Posterior cingulate gyrus (tissue), 11 donors: ENCODE results near the gene TTYH3.
A peak's percentile ranks its signal among the peaks of the same experiment; 100 is the strongest.
"Not testable (repeated sequence)": the region's sequence is repeated elsewhere in the genome, so short reads cannot be mapped to it uniquely, and the experiment has no call there.

Experiments
- DNase-seq, 10 donors: peaks; one replicate each; pipeline versions ENCODE4 v3.0.0 to v3.0.0-alpha.2; 2020 to 2021; ENCODE audit warnings: mixed read lengths in 3 of 10
- intact Hi-C: fragments of 100-400 bp; cut with DNase I; formaldehyde crosslinking; loops from one replicate; pipeline ENCODE4 v1.15.1; 2023

TTYH3 gene

DNA sequence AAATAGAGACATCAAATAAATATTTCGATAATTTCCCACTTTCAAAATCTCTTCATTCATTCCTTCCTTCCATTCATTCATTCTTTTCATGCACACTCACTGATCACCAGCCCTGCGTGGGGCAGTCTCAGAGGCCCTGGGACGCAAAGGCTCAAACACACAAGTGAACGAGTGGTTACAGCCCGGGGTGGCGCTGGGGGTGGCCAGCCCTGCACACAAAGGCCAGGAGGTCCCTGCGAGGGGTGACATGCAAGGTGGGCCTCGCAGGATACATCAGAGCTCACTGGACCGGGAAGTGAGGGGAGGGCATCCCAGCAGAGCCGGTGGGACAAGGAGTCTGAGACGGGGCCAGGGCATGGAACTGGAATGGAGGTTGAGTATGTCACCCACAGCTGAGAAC, 29.9 kb upstream of the TTYH3 start:
- intact Hi-C loops, result no loop called here
- DNase-seq, result no peak

DNA sequence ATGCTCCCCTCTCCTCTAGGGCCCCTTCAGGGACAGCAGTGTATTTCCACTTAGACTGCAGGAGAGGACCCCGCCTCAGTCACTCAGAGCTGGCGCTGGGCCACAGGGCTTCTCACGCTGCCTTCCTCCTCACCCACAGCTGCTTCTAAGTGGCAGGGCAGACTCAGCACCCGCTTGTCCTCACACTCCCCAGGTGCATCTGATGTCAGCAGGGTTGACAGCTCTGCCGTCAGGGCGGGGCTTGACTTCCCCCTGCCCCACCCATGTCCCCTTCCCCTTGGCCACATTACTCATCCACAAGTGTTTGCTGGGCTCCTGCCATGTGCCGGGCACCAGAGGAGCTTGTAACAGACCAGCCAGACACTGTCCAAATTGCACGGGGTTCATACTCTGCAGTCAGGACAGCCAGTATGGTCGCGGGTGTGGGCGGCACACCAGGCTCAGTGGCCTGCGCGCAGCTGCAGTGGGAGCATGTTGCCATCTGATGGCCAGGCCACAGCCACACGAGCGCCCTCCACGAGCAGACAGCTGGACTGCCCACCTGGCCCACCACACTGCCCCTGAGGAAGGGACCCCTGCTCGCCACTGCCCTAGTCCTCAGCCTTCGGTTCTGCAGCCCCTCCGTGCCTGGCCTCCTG, 29.3 kb upstream of the TTYH3 start:
- DNase-seq, result no peak

DNA sequence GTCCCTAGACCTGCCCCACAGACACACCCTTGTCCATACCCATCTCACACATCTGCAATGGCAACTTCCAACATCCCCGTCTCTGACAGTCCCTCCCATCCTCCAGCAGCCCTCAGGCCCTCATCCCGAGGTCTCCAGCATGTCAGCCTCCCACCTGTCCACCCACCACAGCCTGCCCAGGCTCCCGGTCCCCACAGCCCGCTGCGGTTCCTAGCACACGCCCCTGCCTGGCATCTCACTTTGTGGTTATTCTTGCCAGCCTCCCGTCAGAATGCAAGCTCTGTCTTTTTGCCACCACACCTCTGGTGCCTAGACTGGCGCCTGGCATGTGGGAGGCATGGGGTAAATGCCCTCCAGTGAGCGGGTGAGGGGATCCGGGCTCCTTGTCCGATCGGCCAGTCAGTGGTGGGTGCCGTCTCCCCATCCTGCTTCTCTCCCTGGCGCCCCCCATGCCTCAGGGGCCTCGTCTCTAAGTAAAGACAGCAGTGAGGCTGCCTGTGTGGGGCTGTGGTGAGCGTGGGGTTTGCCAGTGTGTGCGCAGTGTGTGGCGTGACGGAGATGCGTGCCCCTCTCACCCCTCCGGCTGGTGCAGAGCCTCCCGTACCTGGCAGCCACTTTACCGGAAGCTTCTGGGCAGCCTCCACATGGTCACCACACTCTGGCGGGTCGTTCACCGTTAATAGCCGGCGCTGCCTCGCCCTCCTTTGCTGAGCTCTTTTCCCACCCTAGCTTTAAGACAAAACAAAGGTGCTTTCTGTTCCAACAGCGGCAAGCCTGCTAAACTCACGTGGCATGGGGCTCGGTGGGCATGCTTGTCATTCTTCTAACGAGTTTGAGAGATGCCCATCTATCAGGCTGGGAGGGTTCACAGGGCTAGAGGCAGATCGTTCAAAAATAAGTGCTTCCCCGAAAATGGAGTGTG, 28.5 kb upstream of the TTYH3 start:
- DNase-seq, result peak in 1 of 10 donors; percentile 83
- intact Hi-C loops, result no loop called here

More for the DNA sequence above, 29.3 kb upstream of the TTYH3 start:
- intact Hi-C loops, result no loop called here

DNA sequence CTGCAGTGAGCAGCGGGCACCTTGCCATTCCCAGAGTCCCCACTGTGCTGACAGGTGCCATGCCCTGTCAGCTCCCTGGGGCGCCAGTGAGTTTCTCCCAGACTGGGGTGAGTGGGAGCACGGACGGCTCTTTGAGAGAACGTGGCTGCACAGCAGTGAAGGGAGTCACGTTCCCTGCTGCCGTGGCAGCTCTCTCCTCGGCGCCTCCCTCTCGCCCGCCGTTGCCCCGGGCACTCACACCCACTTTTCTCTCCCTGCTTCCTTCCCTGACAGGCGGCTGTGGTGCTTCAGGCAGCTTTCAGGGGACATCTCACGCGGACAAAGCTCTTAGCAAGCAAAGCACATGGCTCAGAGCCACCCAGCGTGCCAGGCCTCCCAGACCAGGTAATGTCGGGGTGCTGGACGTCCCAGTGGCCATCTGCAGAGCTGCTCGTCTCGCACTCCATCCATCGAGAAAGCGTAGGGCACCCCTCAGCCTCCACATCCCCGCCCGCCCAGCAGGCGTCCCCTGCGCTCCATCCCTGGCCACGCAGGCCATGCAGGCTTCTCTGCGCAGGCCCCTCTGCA, 27.1 kb upstream of the TTYH3 start:
- intact Hi-C loops, result no loop called here
- DNase-seq, result peak in 1 of 10 donors; percentile 74

DNA sequence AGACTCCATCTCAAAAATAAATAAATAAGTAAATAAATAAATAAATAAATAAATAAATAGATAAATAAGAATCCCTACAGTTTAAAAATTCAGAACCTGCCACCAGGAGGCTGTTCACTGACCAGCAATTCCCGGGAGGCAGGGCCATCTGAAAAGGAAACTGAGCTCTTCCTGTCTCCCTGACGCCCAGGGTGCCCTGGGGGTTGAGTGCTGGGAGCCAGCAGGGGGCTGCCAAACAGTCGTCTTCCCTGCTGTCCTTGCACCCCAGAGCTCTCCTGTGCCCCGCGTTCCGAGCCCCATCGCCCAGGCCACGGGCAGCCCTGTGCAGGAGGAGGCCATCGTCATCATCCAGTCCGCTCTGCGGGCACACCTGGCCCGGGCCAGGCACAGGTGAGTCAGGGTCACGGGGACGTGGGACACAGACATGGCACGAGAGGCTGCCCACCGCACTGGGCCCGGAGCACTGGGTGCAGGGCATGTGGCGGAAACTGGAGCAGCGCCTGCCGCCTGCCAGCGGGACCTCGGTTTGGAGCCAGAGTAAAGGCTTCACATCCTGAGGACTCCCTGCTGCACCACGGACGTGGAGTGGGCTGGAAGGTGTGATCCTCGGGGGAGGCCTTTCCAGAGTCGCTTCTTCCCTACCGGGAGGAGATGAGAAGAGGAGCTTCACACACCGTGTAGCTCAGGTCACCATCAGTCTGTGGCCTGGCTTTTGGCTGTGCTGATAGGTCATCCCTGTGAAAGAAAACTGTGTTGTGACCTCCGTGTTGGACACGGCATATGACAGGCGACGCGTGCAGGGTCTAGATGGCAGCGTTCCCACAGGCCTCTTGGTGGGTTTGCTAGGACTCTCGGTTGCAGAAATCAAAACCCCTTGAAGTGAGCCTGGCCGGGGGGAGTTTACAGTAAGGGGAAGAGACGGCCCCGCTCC, 25.9 kb upstream of the TTYH3 start:
- intact Hi-C loops, result no loop called here
- DNase-seq, result peak in 1 of 10 donors; percentile 84

DNA sequence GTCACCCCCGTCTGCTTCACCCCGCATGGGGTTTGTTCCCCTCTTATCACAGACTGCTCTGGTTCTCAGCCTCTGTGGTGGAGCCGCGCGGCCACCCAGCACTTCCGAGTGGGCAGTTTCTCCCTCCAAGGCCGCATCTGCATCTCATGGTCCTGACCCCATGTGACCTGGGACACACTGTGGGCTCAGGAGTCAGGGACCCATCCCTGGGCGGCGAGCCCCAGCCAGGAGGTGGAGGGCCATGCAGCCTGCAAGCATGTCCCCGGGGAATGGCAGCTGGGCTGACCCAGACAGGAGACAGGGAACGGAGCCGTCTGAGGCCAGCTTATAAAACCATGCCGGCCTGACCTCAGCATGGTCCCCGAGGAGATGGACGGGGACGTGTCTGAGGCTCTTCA, 25.2 kb upstream of the TTYH3 start:
- intact Hi-C loops, result no loop called here
- no peak for DNase-seq

DNA sequence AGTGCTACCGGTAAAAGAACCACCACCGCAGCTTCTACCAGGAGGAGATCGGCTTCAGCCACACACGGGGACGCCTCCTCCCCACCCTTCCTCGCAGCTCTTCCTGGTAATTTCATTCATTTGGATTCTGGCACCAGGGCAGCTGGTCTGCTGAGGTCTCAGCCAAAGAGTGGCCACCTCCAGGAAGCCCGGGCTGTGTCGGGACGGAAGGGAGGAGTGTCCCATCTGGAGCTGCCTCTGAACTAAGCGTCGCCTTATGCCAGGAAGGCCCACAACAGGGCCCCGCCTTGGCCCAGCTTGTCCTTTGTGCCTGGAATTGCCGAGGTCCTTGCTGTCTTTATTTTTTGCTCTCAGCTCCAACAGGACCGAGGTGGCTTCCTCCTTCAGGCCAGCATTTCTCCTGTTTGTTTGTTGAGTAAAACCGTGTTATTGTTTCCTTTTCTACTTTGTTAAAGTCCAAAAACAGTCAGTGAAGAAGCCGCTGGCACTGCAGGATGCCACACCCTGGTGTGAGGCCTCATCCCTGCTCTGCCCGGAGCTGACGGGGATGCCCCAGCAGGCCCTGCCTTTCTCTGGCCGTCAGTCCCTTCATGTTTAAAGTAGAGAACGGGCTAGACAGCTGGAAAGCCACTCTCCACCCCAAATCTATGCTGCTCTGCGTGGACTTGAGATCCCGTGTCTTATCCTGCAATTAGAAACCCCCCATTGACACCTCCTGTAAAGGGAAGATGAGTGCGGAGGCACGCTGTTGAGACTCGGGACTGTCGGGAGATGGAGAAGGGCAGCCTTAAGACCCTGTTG, 24.5 kb upstream of the TTYH3 start:
- peak in 2 of 10 donors; percentile 46 to 88 for DNase-seq
- intact Hi-C loops, result no loop called here

DNA sequence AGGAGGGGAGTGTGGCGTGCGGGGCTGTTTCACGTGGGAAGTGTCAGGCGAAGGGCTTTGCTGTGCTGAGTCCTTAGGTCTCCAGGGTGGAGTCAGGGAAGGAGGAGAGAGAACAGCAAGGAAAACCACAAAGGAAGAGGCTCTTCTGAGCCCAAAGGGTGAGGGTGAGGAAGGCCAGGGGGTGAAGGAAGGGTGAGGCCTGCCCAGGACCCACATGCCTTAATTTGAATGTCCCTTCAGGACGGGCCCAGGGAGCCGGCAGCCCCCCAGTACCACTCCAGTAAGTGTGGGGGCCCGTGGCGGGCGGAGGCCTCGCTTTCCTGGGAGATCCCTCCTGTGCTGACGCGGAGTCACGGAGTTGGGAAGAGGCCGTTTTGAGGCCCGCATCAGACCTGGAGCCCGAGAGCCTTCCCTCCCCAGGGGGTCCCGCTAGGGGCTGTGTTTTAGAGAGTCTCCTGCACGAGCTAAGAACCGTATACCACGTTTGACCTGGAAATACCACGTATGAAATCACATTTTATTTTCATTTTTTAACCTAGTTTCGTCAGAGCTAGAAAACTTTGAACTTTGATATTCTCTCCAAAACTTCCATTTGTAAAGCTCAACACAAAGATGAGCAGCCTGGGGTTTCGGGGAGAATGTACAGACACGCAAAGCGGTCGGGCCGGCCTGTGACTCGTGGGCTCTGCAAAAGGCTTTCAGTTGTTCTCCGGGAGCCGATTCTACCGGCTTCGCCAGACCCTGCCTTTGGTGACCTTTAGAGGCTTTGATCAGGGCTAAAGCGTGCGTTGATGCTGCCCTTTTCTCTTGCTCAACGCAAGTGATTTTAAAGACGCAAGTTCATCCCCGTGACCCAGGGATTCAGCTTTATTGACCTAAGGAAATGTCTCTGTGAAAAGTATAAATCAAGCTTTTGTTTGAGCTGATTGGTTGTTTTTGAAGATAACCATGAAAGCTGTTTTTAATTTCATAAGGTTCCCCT, 23.6 kb upstream of the TTYH3 start:
- intact Hi-C loops, result no loop called here
- DNase-seq, result no peak

DNA sequence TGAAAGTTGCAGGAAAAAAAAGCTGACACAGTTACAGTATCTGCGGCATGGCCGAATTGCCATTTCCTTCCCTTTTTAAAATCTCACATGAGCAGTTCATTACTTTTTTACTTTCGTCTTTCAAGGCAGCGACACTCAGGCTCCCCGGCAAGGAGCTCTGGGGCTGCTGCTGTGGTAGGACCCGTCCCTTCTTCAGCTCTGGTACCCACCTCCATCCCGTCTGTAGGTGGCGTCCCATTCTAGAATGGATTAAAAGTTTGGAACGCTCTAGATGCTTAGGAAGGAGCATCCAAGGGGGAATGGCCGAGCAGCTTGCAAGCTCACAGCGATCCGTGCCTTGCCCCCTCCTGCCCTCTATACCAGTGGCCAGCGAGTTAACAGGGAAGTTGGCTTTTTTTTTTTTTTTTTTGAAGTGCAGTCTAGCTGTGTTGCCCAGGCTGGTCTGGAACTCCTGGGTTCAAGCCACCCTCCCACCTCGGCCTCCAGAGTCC, 22.8 kb upstream of the TTYH3 start:
- intact Hi-C loops, result no loop called here
- DNase-seq, result no peak

DNA sequence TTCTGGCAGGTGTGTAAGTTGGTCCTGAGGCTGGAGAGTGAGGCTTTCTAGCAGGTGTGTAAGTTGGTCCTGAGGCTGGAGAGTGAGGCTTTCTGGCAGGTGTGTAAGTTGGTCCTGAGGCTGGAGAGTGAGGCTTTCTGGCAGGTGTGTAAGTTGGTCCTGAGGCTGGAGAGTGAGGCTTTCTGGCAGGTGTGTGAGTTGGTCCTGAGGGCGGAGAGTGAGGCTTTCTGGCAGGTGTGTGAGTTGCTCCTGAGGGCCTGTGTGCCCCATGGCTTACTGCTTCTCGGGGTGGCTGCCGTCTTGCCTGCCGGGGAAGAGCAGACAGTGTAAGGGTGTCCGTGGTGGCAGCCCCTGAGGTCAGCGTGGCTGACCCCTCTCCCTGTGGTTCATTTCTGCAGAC, 22.1 kb upstream of the TTYH3 start:
- DNase-seq, result not testable (repeated sequence)
- intact Hi-C loops, result loop anchor here (10.0 kb wide), 1 partner anchor 45 kb away; no protein-coding TSS in a partner anchor

DNA sequence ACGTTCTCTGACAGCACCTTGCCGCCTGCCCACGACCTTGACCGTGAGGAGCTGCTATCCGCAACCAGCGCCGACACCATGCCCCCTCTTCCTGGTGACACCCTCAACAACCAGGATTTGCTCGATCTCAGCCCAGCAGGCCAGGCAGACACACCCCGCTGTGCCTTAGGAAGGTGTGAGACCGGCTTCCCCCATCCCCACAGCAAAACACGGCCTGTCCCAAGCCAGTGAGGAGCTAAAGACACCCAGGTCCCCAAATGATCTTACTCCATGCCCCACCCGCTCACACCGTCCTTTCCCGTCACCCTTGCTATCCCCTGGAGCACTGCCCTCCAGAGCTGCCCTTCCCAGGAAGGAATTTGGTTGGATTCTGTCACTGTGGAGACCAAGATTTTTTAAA, 21.3 kb upstream of the TTYH3 start:
- peak in 1 of 10 donors; percentile 26 for DNase-seq
- intact Hi-C loops, result loop anchor here (10.0 kb wide), 1 partner anchor 46 kb away; no protein-coding TSS in a partner anchor

DNA sequence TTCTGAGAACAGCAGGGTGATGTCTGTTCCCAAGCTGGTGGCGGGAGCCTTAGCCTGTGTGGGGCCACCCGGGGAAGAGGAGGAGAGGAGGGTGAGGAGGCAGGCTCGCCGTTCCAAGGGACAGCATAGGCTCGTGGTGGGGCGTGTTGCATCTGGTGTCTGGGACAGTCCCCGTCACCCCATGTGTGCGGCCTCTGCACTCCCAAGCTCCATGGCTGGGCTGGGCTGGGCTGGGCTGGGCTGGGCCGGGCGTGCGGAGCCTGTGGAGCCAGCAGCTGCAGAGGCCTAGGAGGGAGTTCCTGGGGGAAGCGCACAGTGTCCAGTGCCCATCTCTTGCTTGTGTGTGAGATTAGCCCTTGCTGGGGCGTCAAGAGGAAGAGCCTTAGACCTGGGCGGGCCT, 20.9 kb upstream of the TTYH3 start:
- intact Hi-C loops, result loop anchor here (10.0 kb wide), 1 partner anchor 46 kb away; no protein-coding TSS in a partner anchor
- DNase-seq, result no peak

DNA sequence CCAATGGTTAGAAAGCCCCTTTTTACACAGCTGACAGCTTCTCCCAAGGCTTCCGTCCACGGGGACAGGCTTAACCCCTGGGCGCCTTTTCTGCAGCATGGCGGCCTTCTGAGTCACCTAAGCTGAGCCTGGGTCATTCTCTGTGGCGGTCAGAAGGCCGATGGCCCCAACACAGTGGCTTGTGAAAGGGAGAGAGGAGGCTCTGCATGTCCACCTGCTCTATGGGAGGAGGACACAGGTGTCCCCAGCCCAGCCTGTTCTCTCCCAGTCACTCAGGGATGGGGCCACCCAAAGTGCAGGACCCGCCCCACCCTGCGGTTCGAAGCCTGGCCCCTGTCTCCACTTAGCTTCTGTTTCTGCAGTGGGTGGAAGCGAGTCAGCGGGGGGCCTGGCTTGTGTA, 20.4 kb upstream of the TTYH3 start:
- no peak for DNase-seq
- intact Hi-C loops, result loop anchor here (10.0 kb wide), 1 partner anchor 47 kb away; no protein-coding TSS in a partner anchor

DNA sequence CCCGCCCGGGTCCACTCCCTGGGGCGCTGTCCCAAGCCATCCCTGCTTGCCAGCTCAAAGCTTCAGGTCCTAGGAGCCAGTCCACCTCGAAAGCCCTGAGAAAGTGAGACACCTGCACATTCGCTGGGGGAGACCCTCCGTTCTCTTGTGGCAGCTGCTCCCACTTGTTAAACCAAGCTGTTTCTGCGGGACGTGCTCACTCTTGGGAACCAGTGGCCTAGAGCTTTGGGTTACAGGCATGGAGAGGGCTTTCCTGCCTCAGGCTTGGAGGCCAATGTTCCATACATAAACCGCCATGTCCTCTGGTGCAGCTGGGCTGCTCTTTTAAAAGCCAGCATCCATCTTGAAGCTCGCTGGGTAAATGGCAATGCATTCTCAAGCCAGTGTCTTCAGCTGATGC, 19.9 kb upstream of the TTYH3 start:
- DNase-seq, result no peak
- intact Hi-C loops, result loop anchor here (10.0 kb wide), 1 partner anchor 47 kb away; no protein-coding TSS in a partner anchor

DNA sequence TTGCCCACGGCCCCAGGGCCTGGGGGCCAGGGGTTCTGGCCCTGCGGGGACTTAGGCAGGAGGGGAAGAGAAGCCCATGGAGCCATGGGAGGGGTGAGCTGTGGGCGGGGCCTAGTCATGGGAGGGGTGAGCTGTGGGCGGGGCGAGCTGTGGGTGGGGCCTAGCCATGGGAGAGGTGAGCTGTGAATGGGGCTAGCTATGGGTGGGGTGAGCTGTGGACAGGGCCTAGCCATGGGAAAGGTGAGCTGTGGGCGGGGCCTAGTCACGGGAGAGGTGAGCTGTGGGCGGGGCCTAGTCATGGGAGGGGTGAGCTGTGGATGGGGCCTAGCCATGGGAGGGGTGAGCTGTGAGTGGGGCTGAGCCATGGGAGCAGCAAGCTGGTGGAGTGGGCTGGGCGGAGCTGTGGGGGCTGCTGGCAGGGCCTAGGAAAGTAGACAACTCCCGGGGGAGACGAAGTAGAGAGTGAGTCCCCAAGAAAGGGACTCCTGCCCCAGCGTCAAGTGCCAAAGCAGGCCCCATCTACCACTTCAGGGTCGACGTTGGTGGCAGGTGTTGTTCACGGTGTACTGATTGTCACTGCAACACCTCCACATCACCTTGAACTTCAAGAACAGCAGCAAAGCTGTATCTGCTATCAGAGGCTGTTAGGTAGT, 19.2 kb upstream of the TTYH3 start:
- intact Hi-C loops, result loop anchor here (10.0 kb wide), 1 partner anchor 48 kb away; no protein-coding TSS in a partner anchor
- DNase-seq, result no peak

DNA sequence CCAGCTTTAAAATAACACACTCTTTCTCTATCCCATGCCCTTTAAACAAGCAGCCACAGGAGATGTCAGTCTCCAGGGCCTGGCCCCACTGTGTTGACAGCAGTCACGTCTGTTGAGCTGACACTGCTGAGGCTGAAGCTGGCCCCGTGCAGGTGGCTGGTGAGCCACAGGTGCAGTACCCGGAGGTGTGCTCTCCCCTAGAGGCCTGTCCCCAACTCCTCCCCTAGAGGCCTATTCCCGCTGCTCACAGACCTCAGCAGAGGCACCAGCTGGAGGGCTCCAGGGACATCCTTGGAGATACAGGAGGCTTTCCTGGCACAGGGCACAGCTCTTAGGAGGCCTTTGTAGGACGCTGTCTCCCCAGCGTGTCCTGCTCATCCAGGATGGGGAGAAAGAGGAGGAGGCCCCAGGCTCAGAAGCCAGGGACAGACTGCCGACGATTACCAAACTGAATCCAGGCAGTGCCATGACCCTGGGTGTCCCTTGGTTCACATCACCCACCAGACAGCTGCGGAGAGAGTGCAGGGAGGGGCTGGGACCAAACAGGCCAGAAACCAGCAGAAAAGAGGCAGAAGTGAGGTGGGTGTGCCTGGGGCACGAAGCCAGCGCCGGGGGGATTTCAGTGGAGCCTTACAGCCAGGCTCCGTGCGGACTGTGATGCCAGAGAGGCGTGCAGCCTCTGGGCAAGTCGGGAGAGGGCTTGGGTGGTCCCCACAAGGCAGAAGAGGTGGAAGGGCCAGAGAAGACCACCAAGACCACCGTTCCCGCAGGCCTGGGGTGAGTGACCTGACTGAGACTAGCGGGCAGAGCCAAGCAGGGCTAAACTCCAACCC, 18.5 kb upstream of the TTYH3 start:
- intact Hi-C loops, result loop anchor here (10.0 kb wide), 1 partner anchor 49 kb away; no protein-coding TSS in a partner anchor
- peak in 1 of 10 donors; percentile 69 for DNase-seq
